C4-2B (cell line): Measurements from ENCODE around the gene C1S.

Source experiments
- CTCF ChIP-seq: fragments of 450-650 bp; conservative IDR thresholded peaks from 2 replicates; pipeline ENCODE4 v1.5.1; 2017; ENCODE audit warnings: mild to moderate bottlenecking
- ZFX ChIP-seq: fragments of 450-650 bp; IDR thresholded peaks from 2 replicates; pipeline ENCODE4 v1.6.1; 2017

- TF ChIP-seq CTCF (no peak), ZFX (no peak)
These were observed 8.5 kb downstream of the C1S start for GRCh38 chr12:7068994-7069346.
